ENCODE data around the gene NEDD8.

The NEDD8 gene

GRCh38 chr14:24232121-24232644, at the start of gene NEDD8:
Gene NEDD8, minus strand, starts transcription at chr14:24232367. Its CDS starts 100 bp downstream, at chr14:24232267.
- H3K36me3 ChIP-seq (ENCODE audit: insufficient read depth) = no peaks in the 10 kb centered on the region
- no peak for TF ChIP-seq CTCF (conservative IDR thresholded peaks at IDR 0.05; ENCODE audit: low read depth, low read length)
- H3K4me1 ChIP-seq (ENCODE audit: low read depth, poor library complexity, severe bottlenecking) = peaks cover 14% of the 10 kb centered on the region
- H3K4me2 ChIP-seq = peak within 1 kb of the TSS; percentile 76
- peak within 1 kb of the TSS; percentile 46; the same call in 1 of the 2 replicates for H3K9ac ChIP-seq
- H3K27ac ChIP-seq = peak within 1 kb of the TSS; percentile 57
- H2AFZ ChIP-seq (ENCODE audit: low read depth) = peak within 1 kb of the TSS; percentile 95
- peaks cover 8% of the 10 kb centered on the region; the same call in 1 of the 2 replicates for H3K79me2 ChIP-seq (ENCODE audit: insufficient read depth, low read depth)
- H3K4me3 ChIP-seq (IDR thresholded peaks at IDR 0.05; ENCODE audit: insufficient read depth, low read depth, low read length) = no peak within 1 kb of the TSS
- H4K20me1 ChIP-seq (ENCODE audit: insufficient read depth) = no peaks in the 10 kb centered on the region
- no peaks in the 10 kb centered on the region for H3K27me3 ChIP-seq (ENCODE audit: insufficient read depth, low read depth)

DNA sequence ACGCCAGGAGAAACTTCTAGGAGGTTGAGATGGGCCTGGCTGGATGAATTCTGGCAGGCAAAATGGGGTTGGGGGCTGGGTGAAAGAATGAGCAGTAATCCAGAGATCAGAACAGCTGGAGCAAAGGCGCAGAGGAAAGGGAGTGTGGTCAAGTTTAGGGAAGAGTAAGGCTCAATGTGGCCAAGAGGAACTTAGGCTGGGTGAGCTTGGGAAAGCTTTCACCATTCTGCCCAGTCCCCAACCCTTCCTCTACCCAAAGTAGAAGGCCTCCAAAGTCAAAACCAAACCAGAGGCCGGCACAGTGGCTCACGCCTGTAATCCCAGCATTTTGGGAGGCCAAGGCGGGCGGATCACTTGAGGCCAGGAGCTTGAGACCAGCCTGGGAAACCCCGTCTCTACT, 49.5 kb upstream of the NEDD8 start:
- H2AFZ ChIP-seq (ENCODE audit: low read depth) = no peak overlapping the region
- no peak overlapping the region for H3K4me2 ChIP-seq
- no peak overlapping the region for H3K4me3 ChIP-seq (IDR thresholded peaks at IDR 0.05; ENCODE audit: insufficient read depth, low read depth, low read length)
- no peaks in the 10 kb centered on the region for H4K20me1 ChIP-seq (ENCODE audit: insufficient read depth)
- peaks cover 7% of the 10 kb centered on the region for H3K4me1 ChIP-seq (ENCODE audit: low read depth, poor library complexity, severe bottlenecking)
- H3K9ac ChIP-seq = no peak overlapping the region
- no peak overlapping the region for H3K27ac ChIP-seq
- no peaks in the 10 kb centered on the region for H3K79me2 ChIP-seq (ENCODE audit: insufficient read depth, low read depth)
- H3K27me3 ChIP-seq (ENCODE audit: insufficient read depth, low read depth) = no peaks in the 10 kb centered on the region
- no peak for TF ChIP-seq CTCF (conservative IDR thresholded peaks at IDR 0.05; ENCODE audit: low read depth, low read length)
- H3K36me3 ChIP-seq (ENCODE audit: insufficient read depth) = no peaks in the 10 kb centered on the region

DNA sequence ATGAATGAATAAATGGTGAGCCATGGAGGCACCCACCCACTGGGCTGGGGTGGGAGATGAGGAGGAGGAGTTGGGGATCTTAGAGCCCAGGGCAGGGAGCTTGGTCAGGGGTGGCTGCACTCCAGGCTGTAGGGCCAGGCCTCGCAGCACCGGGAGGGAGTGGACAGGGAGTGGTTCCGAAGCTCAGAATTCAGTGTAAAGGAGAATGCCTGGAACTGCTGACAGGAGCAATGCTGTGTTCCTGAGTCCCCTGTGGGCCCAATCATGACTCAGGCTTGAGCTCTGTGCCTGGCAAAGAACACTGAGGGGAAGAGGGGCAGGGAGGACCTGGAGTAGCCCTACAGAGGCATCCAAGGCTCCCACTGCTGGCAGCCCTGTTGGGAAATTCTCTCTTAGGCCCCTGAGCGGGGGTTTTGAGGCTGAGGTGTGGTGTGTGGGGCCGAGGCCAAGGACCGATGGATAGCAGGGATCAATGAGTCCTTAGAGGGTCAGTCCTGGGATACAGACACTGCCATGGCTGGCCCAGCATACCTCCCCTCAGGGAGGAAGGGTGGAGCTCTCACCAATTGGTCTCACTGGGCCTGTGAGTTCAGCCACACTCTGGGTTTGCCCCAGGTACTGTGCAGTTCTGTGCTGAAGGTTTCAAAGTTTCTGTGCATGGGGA, 48.8 kb upstream of the NEDD8 start:
- no peaks in the 10 kb centered on the region for H3K36me3 ChIP-seq (ENCODE audit: insufficient read depth)
- H3K4me1 ChIP-seq (ENCODE audit: low read depth, poor library complexity, severe bottlenecking) = peaks cover 7% of the 10 kb centered on the region
- TF ChIP-seq CTCF (conservative IDR thresholded peaks at IDR 0.05; ENCODE audit: low read depth, low read length) = no peak

GRCh38 chr14:24279301-24280186, 47.4 kb upstream of the NEDD8 start:
- H3K4me2 ChIP-seq = no peak overlapping the region
- H4K20me1 ChIP-seq (ENCODE audit: insufficient read depth) = no peaks in the 10 kb centered on the region
- H3K36me3 ChIP-seq (ENCODE audit: insufficient read depth) = no peaks in the 10 kb centered on the region
- TF ChIP-seq CTCF (conservative IDR thresholded peaks at IDR 0.05; ENCODE audit: low read depth, low read length) = no peak
- H3K79me2 ChIP-seq (ENCODE audit: insufficient read depth, low read depth) = no peaks in the 10 kb centered on the region
- no peak overlapping the region for H3K27ac ChIP-seq
- no peaks in the 10 kb centered on the region for H3K27me3 ChIP-seq (ENCODE audit: insufficient read depth, low read depth)
- H3K9ac ChIP-seq = no peak overlapping the region
- H3K4me1 ChIP-seq (ENCODE audit: low read depth, poor library complexity, severe bottlenecking) = peaks cover 8% of the 10 kb centered on the region
- no peak overlapping the region for H2AFZ ChIP-seq (ENCODE audit: low read depth)
- H3K4me3 ChIP-seq (IDR thresholded peaks at IDR 0.05; ENCODE audit: insufficient read depth, low read depth, low read length) = no peak overlapping the region

More for the DNA sequence above, 48.8 kb upstream of the NEDD8 start:
- Histone ChIP-seq H3K9ac (no peak overlapping the region), H3K27ac (no peak overlapping the region), H3K4me2 (no peak overlapping the region), H4K20me1 (ENCODE audit: insufficient read depth) (no peaks in the 10 kb centered on the region), H3K4me3 (IDR thresholded peaks at IDR 0.05; ENCODE audit: insufficient read depth, low read depth, low read length) (no peak overlapping the region), H2AFZ (ENCODE audit: low read depth) (no peak overlapping the region), H3K79me2 (ENCODE audit: insufficient read depth, low read depth) (no peaks in the 10 kb centered on the region), H3K27me3 (ENCODE audit: insufficient read depth, low read depth) (no peaks in the 10 kb centered on the region)
